Measurements from ENCODE around the gene ICE1.
A peak's percentile ranks its signal among the peaks of the same experiment; 100 is the strongest.

Gene ICE1

GRCh38 chr5:5421961-5422818, at the start of gene ICE1:
Gene ICE1, plus strand, starts transcription at chr5:5422677. Its CDS starts 239 bp downstream, at chr5:5422916.
- no peak within 1 kb of the TSS for H3K27ac Mint-ChIP-seq (ENCODE audit: low read depth)
- H3K27me3 Mint-ChIP-seq = no peaks in the 10 kb centered on the region
- ATAC-seq (replicated peaks; ENCODE audit: extremely low read depth, poor library complexity, severe bottlenecking) (peak; percentile 87), DNase-seq (ENCODE audit: low spot score in 2 of 2) (peak; percentile 95)
- peaks cover 6% of the 10 kb centered on the region for H3K36me3 Mint-ChIP-seq (ENCODE audit: insufficient read depth)
- no peak within 1 kb of the TSS for H3K4me3 Mint-ChIP-seq
- no peaks in the 10 kb centered on the region for H3K9me3 Mint-ChIP-seq
- peaks cover 18% of the 10 kb centered on the region for H3K4me1 Mint-ChIP-seq

GRCh38 chr5:5372930-5373329, 49.5 kb upstream of the ICE1 start:
- H3K4me3 Mint-ChIP-seq = no peak overlapping the region
- H3K4me1 Mint-ChIP-seq = peaks cover 7% of the 10 kb centered on the region
- peaks cover 24% of the 10 kb centered on the region for H3K27me3 Mint-ChIP-seq
- no peak for DNase-seq (ENCODE audit: low spot score in 2 of 2)
- ATAC-seq (replicated peaks; ENCODE audit: extremely low read depth, poor library complexity, severe bottlenecking) = no peak
- no peaks in the 10 kb centered on the region for H3K36me3 Mint-ChIP-seq (ENCODE audit: insufficient read depth)
- H3K27ac Mint-ChIP-seq (ENCODE audit: low read depth) = no peak overlapping the region
- no peaks in the 10 kb centered on the region for H3K9me3 Mint-ChIP-seq

- H3K27ac Mint-ChIP-seq (ENCODE audit: low read depth) = no peak overlapping the region
- H3K9me3 Mint-ChIP-seq = no peaks in the 10 kb centered on the region
- H3K4me3 Mint-ChIP-seq = no peak overlapping the region
- H3K27me3 Mint-ChIP-seq = peaks cover 24% of the 10 kb centered on the region
- ATAC-seq (replicated peaks; ENCODE audit: extremely low read depth, poor library complexity, severe bottlenecking) = no peak
- no peak for DNase-seq (ENCODE audit: low spot score in 2 of 2)
- peaks cover 7% of the 10 kb centered on the region for H3K4me1 Mint-ChIP-seq
- no peaks in the 10 kb centered on the region for H3K36me3 Mint-ChIP-seq (ENCODE audit: insufficient read depth)
These were observed 49.0 kb upstream of the ICE1 start for GRCh38 chr5:5373351-5373989.

- H3K27me3 Mint-ChIP-seq = peaks cover 27% of the 10 kb centered on the region
- no peak for ATAC-seq (replicated peaks; ENCODE audit: extremely low read depth, poor library complexity, severe bottlenecking)
These were observed 48.3 kb upstream of the ICE1 start for GRCh38 chr5:5374009-5374715.

GRCh38 chr5:5377780-5378179, 44.7 kb upstream of the ICE1 start:
- no peaks in the 10 kb centered on the region for H3K9me3 Mint-ChIP-seq
- peaks cover 29% of the 10 kb centered on the region for H3K27me3 Mint-ChIP-seq
- DNase-seq (ENCODE audit: low spot score in 2 of 2) (no peak), ATAC-seq (replicated peaks; ENCODE audit: extremely low read depth, poor library complexity, severe bottlenecking) (no peak)
- peaks cover 7% of the 10 kb centered on the region for H3K4me1 Mint-ChIP-seq
- H3K4me3 Mint-ChIP-seq = no peak overlapping the region
- H3K27ac Mint-ChIP-seq (ENCODE audit: low read depth) = no peak overlapping the region
- H3K36me3 Mint-ChIP-seq (ENCODE audit: insufficient read depth) = no peaks in the 10 kb centered on the region

More at GRCh38 chr5:5374009-5374715, 48.3 kb upstream of the ICE1 start:
- peaks cover 7% of the 10 kb centered on the region for H3K4me1 Mint-ChIP-seq
- no peaks in the 10 kb centered on the region for H3K9me3 Mint-ChIP-seq
- no peak overlapping the region for H3K4me3 Mint-ChIP-seq
- no peak overlapping the region for H3K27ac Mint-ChIP-seq (ENCODE audit: low read depth)
- H3K36me3 Mint-ChIP-seq (ENCODE audit: insufficient read depth) = no peaks in the 10 kb centered on the region
- no peak for DNase-seq (ENCODE audit: low spot score in 2 of 2)

- DNase-seq (ENCODE audit: low spot score in 2 of 2) = no peak
- H3K9me3 Mint-ChIP-seq = no peaks in the 10 kb centered on the region
- ATAC-seq (replicated peaks; ENCODE audit: extremely low read depth, poor library complexity, severe bottlenecking) = no peak
- no peaks in the 10 kb centered on the region for H3K36me3 Mint-ChIP-seq (ENCODE audit: insufficient read depth)
- H3K27me3 Mint-ChIP-seq = peaks cover 21% of the 10 kb centered on the region
- H3K4me3 Mint-ChIP-seq = no peak overlapping the region
- peaks cover 7% of the 10 kb centered on the region for H3K4me1 Mint-ChIP-seq
- no peak overlapping the region for H3K27ac Mint-ChIP-seq (ENCODE audit: low read depth)
These were observed 43.9 kb upstream of the ICE1 start for GRCh38 chr5:5378531-5378930.

GRCh38 chr5:5380298-5380697, 42.2 kb upstream of the ICE1 start:
- no peak overlapping the region for H3K27ac Mint-ChIP-seq (ENCODE audit: low read depth)
- ATAC-seq (replicated peaks; ENCODE audit: extremely low read depth, poor library complexity, severe bottlenecking) (no peak), DNase-seq (ENCODE audit: low spot score in 2 of 2) (no peak)
- peaks cover 19% of the 10 kb centered on the region for H3K27me3 Mint-ChIP-seq
- no peaks in the 10 kb centered on the region for H3K36me3 Mint-ChIP-seq (ENCODE audit: insufficient read depth)
- no peaks in the 10 kb centered on the region for H3K9me3 Mint-ChIP-seq
- H3K4me1 Mint-ChIP-seq = peaks cover 7% of the 10 kb centered on the region
- no peak overlapping the region for H3K4me3 Mint-ChIP-seq

- Mint-ChIP-seq H3K4me3 (no peak overlapping the region), H3K9me3 (no peaks in the 10 kb centered on the region), H3K36me3 (ENCODE audit: insufficient read depth) (no peaks in the 10 kb centered on the region), H3K27me3 (peaks cover 19% of the 10 kb centered on the region), H3K4me1 (no peaks in the 10 kb centered on the region), H3K27ac (ENCODE audit: low read depth) (no peak overlapping the region)
- ATAC-seq (replicated peaks; ENCODE audit: extremely low read depth, poor library complexity, severe bottlenecking) (no peak), DNase-seq (ENCODE audit: low spot score in 2 of 2) (no peak)
These were observed 41.1 kb upstream of the ICE1 start for GRCh38 chr5:5381310-5381913.

GRCh38 chr5:5383461-5383860, 39.0 kb upstream of the ICE1 start:
- DNase-seq (ENCODE audit: low spot score in 2 of 2) (no peak), ATAC-seq (replicated peaks; ENCODE audit: extremely low read depth, poor library complexity, severe bottlenecking) (no peak)
- H3K27ac Mint-ChIP-seq (ENCODE audit: low read depth) = no peak overlapping the region
- no peak overlapping the region for H3K4me3 Mint-ChIP-seq
- H3K27me3 Mint-ChIP-seq = peaks cover 19% of the 10 kb centered on the region
- H3K4me1 Mint-ChIP-seq = no peaks in the 10 kb centered on the region
- H3K36me3 Mint-ChIP-seq (ENCODE audit: insufficient read depth) = no peaks in the 10 kb centered on the region
- H3K9me3 Mint-ChIP-seq = no peaks in the 10 kb centered on the region

- H3K27me3 Mint-ChIP-seq = peaks cover 10% of the 10 kb centered on the region
- no peaks in the 10 kb centered on the region for H3K9me3 Mint-ChIP-seq
- ATAC-seq (replicated peaks; ENCODE audit: extremely low read depth, poor library complexity, severe bottlenecking) (no peak), DNase-seq (ENCODE audit: low spot score in 2 of 2) (no peak)
- no peaks in the 10 kb centered on the region for H3K4me1 Mint-ChIP-seq
- no peak overlapping the region for H3K4me3 Mint-ChIP-seq
- no peak overlapping the region for H3K27ac Mint-ChIP-seq (ENCODE audit: low read depth)
- no peaks in the 10 kb centered on the region for H3K36me3 Mint-ChIP-seq (ENCODE audit: insufficient read depth)
These were observed 37.7 kb upstream of the ICE1 start for GRCh38 chr5:5384660-5385330.

- H3K4me3 Mint-ChIP-seq = no peak overlapping the region
- no peak overlapping the region for H3K27ac Mint-ChIP-seq (ENCODE audit: low read depth)
- no peaks in the 10 kb centered on the region for H3K36me3 Mint-ChIP-seq (ENCODE audit: insufficient read depth)
- DNase-seq (ENCODE audit: low spot score in 2 of 2) = no peak
- H3K27me3 Mint-ChIP-seq = peaks cover 9% of the 10 kb centered on the region
- ATAC-seq (replicated peaks; ENCODE audit: extremely low read depth, poor library complexity, severe bottlenecking) = no peak
- no peaks in the 10 kb centered on the region for H3K9me3 Mint-ChIP-seq
- no peaks in the 10 kb centered on the region for H3K4me1 Mint-ChIP-seq
These were observed 37.2 kb upstream of the ICE1 start for GRCh38 chr5:5385331-5385662.

GRCh38 chr5:5386329-5386728, 36.1 kb upstream of the ICE1 start:
- peaks cover 9% of the 10 kb centered on the region for H3K27me3 Mint-ChIP-seq
- DNase-seq (ENCODE audit: low spot score in 2 of 2) (no peak), ATAC-seq (replicated peaks; ENCODE audit: extremely low read depth, poor library complexity, severe bottlenecking) (no peak)
- H3K9me3 Mint-ChIP-seq = no peaks in the 10 kb centered on the region
- H3K27ac Mint-ChIP-seq (ENCODE audit: low read depth) = no peak overlapping the region
- peaks cover 2% of the 10 kb centered on the region for H3K36me3 Mint-ChIP-seq (ENCODE audit: insufficient read depth)
- no peaks in the 10 kb centered on the region for H3K4me1 Mint-ChIP-seq
- no peak overlapping the region for H3K4me3 Mint-ChIP-seq
